Gastroesophageal sphincter (tissue), 4 donors: Measurements from ENCODE around the gene NCBP2L. TPM values are rescaled to one million over a fixed set of nuclear protein-coding genes. Genes with fewer than 3 reads are reported as not detected.

Source experiments
- ATAC-seq: fragments of 150-250 bp; one replicate; pipeline ENCODE4 v1.9.1; 2016; ENCODE audit warnings: mild to moderate bottlenecking, moderate library complexity
- H3K27ac ChIP-seq, 4 donors: fragments of 200-600 bp; sonication (generic) in 3 of 4; 1 replicate in 3 of 4; 2 replicates in 1 of 4; pipeline ENCODE4 v1.5.1; 2016 to 2019
- H3K27me3 ChIP-seq: fragments of 200-600 bp; sonication (generic); one replicate; pipeline ENCODE4 v1.5.1; 2019
- H3K36me3 ChIP-seq, 2 donors: fragments of 200-600 bp; sonication (generic); one replicate each; pipeline ENCODE4 v1.5.1; 2019; ENCODE audit warnings: control low read depth in 1 of 2
- H3K4me1 ChIP-seq, 3 donors: fragments of 200-600 bp; sonication (generic); 1 replicate in 2 of 3; 2 replicates in 1 of 3; pipeline ENCODE4 v1.5.1; 2016 to 2019; ENCODE audit warnings: control low read depth in 2 of 3
- H3K4me3 ChIP-seq, 2 donors: fragments of 200-600 bp; sonication (generic); one replicate each; pipeline ENCODE4 v1.5.1; 2019; ENCODE audit warnings: mild to moderate bottlenecking in 1 of 2, moderate library complexity in 1 of 2
- H3K9me3 ChIP-seq, 3 donors: fragments of 200-600 bp; sonication (generic); one replicate each; pipeline ENCODE4 v1.5.1; 2017 to 2019; ENCODE audit warnings: control low read depth in 2 of 3
- EP300 ChIP-seq: sonication (generic); formaldehyde crosslinking; IDR thresholded peaks from one replicate; pipeline ENCODE4 v1.6.1; 2017; ENCODE audit warnings: antibody characterized with exemption, mild to moderate bottlenecking
- POLR2A ChIP-seq, 2 donors: fragments of 450-650 bp; IDR thresholded peaks; one replicate each; pipeline ENCODE4 v1.6.1; 2017; ENCODE audit warnings: antibody characterized with exemption in 2 of 2, mild to moderate bottlenecking in 2 of 2, moderate library complexity in 1 of 2
- POLR2AphosphoS5 ChIP-seq: sonication (generic); formaldehyde crosslinking; IDR thresholded peaks from one replicate; pipeline ENCODE4 v1.6.1; 2017; ENCODE audit warnings: antibody characterized with exemption
- WGBS, 2 donors: methylation state at CpG; one replicate each; pipeline ENCODE4 v1.1.5; 2018; ENCODE audit warnings: low coverage in 1 of 2; 5-methylcytosine and 5-hydroxymethylcytosine counted together
- total RNA-seq, 4 donors: library from RNA; depleted of rRNA; stranded (reverse); fragments of >200 nt; gene quantifications; one replicate each; pipeline ENCODE4 v1.1.0, GENCODE V29; 2016
- TF ChIP-seq, protein P1 (sequence below), 4 experiments: fragments of 200-600 bp in 2 of 4; fragments of 450-650 bp in 2 of 4; sonication (generic) in 1 of 4; IDR thresholded peaks; one replicate each; pipeline ENCODE4 v1.5.1; 2017 to 2019; ENCODE audit warnings: antibody characterized with exemption in 4 of 4, mild to moderate bottlenecking in 2 of 4, moderate library complexity in 2 of 4

NCBP2L gene
- total RNA-seq, 4 donors from 2014 or later: 0.31 TPM; not detected in 3

DNA sequence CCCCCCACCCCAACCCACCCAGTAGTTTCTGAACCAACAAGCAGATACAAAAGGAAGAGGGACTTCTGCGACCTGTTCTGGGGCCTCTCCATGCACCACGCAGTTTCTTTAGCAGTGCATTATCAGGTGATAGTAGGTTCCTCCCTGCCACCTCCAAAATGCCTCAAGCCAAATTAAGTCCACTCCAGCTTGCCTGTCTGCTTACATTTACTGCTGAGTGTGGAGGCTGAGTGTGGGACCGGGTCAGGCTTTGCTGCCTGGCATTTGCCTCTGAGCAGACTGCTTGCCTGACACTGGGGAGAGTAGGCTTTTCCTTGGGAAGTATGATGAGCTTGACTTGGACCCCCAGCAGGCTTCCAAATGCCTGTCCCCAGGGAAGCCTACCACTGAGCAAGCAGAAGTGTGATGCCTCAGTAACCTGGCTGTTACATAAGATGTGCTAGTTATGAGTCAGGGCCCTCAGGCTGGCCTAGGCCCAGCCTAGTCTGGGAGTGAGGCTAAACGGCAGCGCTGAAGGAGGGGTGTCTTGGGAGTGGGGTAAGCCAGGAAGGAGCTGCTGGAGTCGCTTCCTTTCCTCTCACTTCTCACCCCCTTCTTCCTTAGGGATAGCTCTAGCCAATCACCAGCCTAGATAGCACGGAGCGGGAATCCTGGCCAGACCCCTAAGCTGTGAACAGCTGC lies 10.9 kb upstream of the NCBP2L start:
- no peak for TF ChIP-seq EP300
- TF ChIP-seq POLR2AphosphoS5: no peak
- TF ChIP-seq, protein P1, sequence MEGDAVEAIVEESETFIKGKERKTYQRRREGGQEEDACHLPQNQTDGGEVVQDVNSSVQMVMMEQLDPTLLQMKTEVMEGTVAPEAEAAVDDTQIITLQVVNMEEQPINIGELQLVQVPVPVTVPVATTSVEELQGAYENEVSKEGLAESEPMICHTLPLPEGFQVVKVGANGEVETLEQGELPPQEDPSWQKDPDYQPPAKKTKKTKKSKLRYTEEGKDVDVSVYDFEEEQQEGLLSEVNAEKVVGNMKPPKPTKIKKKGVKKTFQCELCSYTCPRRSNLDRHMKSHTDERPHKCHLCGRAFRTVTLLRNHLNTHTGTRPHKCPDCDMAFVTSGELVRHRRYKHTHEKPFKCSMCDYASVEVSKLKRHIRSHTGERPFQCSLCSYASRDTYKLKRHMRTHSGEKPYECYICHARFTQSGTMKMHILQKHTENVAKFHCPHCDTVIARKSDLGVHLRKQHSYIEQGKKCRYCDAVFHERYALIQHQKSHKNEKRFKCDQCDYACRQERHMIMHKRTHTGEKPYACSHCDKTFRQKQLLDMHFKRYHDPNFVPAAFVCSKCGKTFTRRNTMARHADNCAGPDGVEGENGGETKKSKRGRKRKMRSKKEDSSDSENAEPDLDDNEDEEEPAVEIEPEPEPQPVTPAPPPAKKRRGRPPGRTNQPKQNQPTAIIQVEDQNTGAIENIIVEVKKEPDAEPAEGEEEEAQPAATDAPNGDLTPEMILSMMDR (IDR thresholded peaks at IDR 0.05): no peak
- TF ChIP-seq POLR2A (IDR thresholded peaks at IDR 0.05): no peak
- Histone ChIP-seq H3K36me3 (no peaks in the 10 kb centered on the region), H3K4me1 (peaks cover 0 to 21% (median 0%) of the 10 kb centered on the region in 3 donors), H3K27ac (peak overlapping the region in 3 of 4 donors; percentile 35 to 55 (median 38)), H3K4me3 (no peak overlapping the region), H3K27me3 (no peaks in the 10 kb centered on the region), H3K9me3 (no peaks in the 10 kb centered on the region)
- 40 to 71% methylated on average over 1 to 2 of the region's 8 CpGs for WGBS, 2 donors
- ATAC-seq: peak; percentile 91

DNA sequence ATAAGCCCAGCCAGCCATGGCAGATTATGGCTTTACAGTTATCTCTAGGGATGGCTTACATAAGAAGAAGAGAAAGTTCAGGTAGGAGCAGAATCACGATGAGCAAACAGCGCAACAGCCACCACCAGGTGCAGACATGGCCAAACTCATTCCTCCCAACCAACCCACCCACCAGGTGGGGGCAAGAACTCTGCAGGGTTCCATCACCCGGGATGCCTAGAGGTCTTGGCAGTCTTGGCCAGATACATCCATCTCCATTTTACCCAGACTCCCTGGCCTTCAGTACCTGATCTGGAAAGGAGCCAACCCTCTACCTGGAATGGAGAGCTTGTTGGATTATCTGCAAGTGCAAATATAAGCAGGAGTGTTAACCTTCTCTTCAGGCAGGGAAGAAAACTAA lies 9.5 kb upstream of the NCBP2L start:
- TF ChIP-seq EP300 (no peak), POLR2A (IDR thresholded peaks at IDR 0.05) (no peak), POLR2AphosphoS5 (no peak)
- TF ChIP-seq, protein P1 (IDR thresholded peaks at IDR 0.05): no peak
- ATAC-seq: no peak
- Histone ChIP-seq H3K36me3 (no peaks in the 10 kb centered on the region), H3K27ac (peak overlapping the region in 1 of 4 donors; percentile 35), H3K9me3 (no peaks in the 10 kb centered on the region), H3K27me3 (no peaks in the 10 kb centered on the region), H3K4me3 (no peak overlapping the region), H3K4me1 (peaks cover 0 to 28% (median 0%) of the 10 kb centered on the region in 3 donors)
- WGBS, 2 donors: 80 to 89% methylated on average over 1 to 3 of the region's 3 CpGs

DNA sequence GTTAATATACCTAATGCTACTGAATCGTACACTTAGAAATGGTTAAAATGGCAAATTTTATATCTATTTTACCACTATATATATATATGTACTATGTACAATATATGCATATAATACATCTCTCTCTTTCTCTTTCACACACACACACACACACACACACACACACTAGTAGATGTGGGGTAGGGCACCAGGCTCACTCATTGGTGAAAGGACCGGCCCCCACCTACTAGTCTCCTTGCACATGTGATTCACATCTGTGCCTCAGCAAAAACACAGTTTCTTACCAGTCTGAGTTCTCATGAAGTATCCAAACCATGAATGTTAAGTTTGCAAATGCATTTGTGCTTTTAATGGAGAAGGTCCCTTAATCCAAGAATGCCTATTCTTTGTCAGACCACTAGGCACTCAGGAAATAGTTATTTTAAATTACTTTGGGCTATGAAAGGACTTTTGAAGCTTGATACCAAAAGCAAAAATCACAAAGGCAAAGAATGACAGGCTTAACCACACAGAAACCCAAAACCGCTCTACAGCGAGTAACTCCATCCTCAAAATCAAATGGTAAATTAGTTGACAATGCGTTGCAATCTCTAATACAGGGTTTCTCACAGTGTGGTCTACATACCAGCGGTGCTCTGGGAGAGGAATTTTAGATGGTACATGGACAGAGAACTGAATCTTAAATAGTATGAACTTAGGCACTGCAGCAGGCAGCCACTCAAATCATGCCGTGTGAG lies 7.8 kb upstream of the NCBP2L start:
- Histone ChIP-seq H3K4me1 (peaks cover 0 to 36% (median 0%) of the 10 kb centered on the region in 3 donors), H3K4me3 (no peak overlapping the region), H3K36me3 (no peaks in the 10 kb centered on the region), H3K27ac (no peak overlapping the region), H3K27me3 (no peaks in the 10 kb centered on the region), H3K9me3 (no peaks in the 10 kb centered on the region)
- WGBS, 2 donors: 87 to 97% methylated on average over 4 to 5 of the region's 7 CpGs
- ATAC-seq: no peak
- no peak for TF ChIP-seq POLR2AphosphoS5

DNA sequence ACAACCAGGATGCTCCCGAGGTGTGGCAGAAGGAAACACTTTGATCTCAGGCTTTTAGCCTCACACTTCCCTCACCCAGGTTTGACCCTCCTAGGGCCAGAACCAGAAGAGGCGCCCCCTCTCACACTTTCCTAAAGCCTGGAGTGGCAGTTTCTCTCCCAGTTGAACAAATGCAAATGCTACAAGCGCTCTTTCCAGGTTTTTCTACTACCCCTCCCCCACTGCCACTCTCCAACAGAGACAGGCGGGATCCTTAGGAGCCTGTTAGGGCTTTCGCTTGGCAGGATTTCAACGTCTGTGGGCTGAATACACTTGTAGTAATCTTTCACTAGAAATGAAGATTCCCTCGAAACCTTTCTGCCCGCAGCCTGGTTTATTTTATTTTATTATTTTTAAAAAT lies 4.3 kb upstream of the NCBP2L start:
- no peak for ATAC-seq
- Histone ChIP-seq H3K36me3 (no peaks in the 10 kb centered on the region), H3K4me3 (peak overlapping the region; percentile 12 to 66), H3K4me1 (peaks cover 0 to 26% (median 0%) of the 10 kb centered on the region in 3 donors), H3K9me3 (no peaks in the 10 kb centered on the region), H3K27ac (peak overlapping the region in 1 of 4 donors; percentile 42), H3K27me3 (no peaks in the 10 kb centered on the region)
- TF ChIP-seq EP300 (no peak), POLR2AphosphoS5 (no peak), POLR2A (IDR thresholded peaks at IDR 0.05) (no peak)
- TF ChIP-seq, protein P1 (IDR thresholded peaks at IDR 0.05): no peak
- WGBS, 2 donors: 71 to 100% methylated on average over 2 to 8 of the region's 8 CpGs

DNA sequence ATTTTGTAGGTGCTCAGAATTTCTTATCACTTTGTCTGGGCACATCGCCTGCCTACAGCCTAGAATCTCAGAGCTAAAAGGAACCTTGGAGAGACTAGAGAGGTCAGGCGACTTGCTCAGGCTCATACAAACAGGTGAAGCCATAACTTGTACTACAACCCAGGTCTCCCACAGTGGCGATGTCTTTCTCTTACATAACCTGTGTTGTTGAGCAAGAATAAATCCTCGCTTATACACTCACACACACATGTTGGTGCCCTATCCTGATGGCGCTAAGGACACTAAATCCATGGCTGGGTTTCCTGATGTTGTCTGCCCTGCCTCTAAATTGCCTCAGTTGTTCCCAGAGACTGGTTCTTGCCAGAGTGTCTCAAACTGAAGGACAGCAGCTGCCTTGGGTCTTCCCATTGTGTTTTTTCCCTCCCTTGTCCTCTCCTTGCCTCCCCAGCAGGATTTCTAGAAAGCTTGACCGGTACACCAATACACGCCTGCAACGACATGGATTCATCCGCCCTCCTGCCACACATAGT lies 3.6 kb upstream of the NCBP2L start:
- no peak for TF ChIP-seq EP300
- TF ChIP-seq, protein P1 (IDR thresholded peaks at IDR 0.05): no peak
- TF ChIP-seq POLR2A (IDR thresholded peaks at IDR 0.05): no peak
- no peak for TF ChIP-seq POLR2AphosphoS5
- Histone ChIP-seq H3K4me1 (peaks cover 0 to 26% (median 0%) of the 10 kb centered on the region in 3 donors), H3K4me3 (peak overlapping the region; percentile 41 to 66), H3K27me3 (no peaks in the 10 kb centered on the region), H3K9me3 (no peaks in the 10 kb centered on the region), H3K27ac (peak overlapping the region in 3 of 4 donors; percentile 18 to 89 (median 89)), H3K36me3 (no peaks in the 10 kb centered on the region)
- 75 to 88% methylated on average over 5 to 6 of the region's 9 CpGs for WGBS, 2 donors
- no peak for ATAC-seq
